ENCODE measurements around the gene TTYH2.
A peak's percentile ranks its signal among the peaks of the same experiment; 100 is the strongest.

The TTYH2 gene

GRCh38 chr17:74214484-74215341 lies 1.3 kb downstream of the TTYH2 start:
- DNase-seq, result no peak
- H3K36me3 Mint-ChIP-seq (ENCODE audit: low read depth), result peaks cover 10% of the 10 kb centered on the region
- TF ChIP-seq, protein P1, sequence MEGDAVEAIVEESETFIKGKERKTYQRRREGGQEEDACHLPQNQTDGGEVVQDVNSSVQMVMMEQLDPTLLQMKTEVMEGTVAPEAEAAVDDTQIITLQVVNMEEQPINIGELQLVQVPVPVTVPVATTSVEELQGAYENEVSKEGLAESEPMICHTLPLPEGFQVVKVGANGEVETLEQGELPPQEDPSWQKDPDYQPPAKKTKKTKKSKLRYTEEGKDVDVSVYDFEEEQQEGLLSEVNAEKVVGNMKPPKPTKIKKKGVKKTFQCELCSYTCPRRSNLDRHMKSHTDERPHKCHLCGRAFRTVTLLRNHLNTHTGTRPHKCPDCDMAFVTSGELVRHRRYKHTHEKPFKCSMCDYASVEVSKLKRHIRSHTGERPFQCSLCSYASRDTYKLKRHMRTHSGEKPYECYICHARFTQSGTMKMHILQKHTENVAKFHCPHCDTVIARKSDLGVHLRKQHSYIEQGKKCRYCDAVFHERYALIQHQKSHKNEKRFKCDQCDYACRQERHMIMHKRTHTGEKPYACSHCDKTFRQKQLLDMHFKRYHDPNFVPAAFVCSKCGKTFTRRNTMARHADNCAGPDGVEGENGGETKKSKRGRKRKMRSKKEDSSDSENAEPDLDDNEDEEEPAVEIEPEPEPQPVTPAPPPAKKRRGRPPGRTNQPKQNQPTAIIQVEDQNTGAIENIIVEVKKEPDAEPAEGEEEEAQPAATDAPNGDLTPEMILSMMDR (IDR thresholded peaks at IDR 0.05), result no peak
- peaks cover 62% of the 10 kb centered on the region for H3K27me3 Mint-ChIP-seq (ENCODE audit: low read depth, poor library complexity)
- H3K4me3 Mint-ChIP-seq, result peak overlapping the region; percentile 76
- H3K27ac Mint-ChIP-seq, result no peak overlapping the region
- H3K9me3 Mint-ChIP-seq, result no peaks in the 10 kb centered on the region
- peaks cover 59% of the 10 kb centered on the region for H3K4me1 Mint-ChIP-seq

DNA sequence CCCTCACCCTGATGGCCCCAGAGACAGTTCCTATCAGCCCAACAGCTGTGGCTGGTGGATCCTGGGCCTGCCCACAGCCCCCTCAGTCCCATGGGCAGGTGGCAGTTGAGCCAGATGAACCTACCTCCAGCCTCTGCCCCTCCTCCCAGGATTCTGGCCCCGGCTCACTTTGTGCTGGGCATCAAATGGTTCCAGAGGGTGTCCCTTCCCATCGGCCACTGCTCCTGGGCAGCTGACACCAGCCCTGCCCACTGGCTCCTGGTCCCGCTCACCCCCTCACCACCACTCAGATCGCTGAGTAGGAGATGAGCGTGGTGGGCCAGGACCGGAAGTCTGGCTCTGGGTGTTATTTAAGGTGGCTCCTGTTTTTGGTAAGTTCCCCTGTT lies 2.0 kb downstream of the TTYH2 start:
- Mint-ChIP-seq H3K27ac (no peak overlapping the region), H3K27me3 (ENCODE audit: low read depth, poor library complexity) (peaks cover 62% of the 10 kb centered on the region), H3K4me3 (no peak overlapping the region), H3K4me1 (peaks cover 52% of the 10 kb centered on the region), H3K36me3 (ENCODE audit: low read depth) (peaks cover 3% of the 10 kb centered on the region), H3K9me3 (no peaks in the 10 kb centered on the region)
- TF ChIP-seq, protein P1 (IDR thresholded peaks at IDR 0.05), result no peak
- no peak for DNase-seq

DNA sequence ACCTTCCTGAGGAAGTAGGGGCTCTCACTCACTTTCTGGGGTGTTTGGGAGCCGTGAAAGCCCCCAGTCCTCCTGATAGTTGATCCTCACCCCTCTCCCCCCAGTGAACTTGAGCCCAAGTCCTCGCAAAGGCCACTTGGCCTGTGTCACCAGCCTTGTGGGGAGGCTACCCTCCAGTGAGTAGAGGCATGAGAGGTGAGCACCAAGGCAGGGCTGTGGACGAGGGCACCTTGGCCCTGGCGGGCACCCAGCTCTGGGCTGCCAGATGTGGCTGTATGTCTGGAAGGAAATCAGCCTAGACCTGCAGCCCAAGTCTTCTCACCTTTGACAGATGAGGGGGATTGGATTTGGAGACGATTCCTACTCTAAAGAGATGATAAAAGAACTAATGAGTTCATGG lies 3.1 kb downstream of the TTYH2 start:
- no peak overlapping the region for H3K27ac Mint-ChIP-seq
- no peak overlapping the region for H3K4me3 Mint-ChIP-seq
- TF ChIP-seq, protein P1 (IDR thresholded peaks at IDR 0.05), result no peak
- H3K36me3 Mint-ChIP-seq (ENCODE audit: low read depth), result no peaks in the 10 kb centered on the region
- DNase-seq, result no peak
- peaks cover 59% of the 10 kb centered on the region for H3K27me3 Mint-ChIP-seq (ENCODE audit: low read depth, poor library complexity)
- H3K4me1 Mint-ChIP-seq, result peaks cover 41% of the 10 kb centered on the region
- H3K9me3 Mint-ChIP-seq, result no peaks in the 10 kb centered on the region

GRCh38 chr17:74217037-74217730 lies 3.8 kb downstream of the TTYH2 start:
- Mint-ChIP-seq H3K9me3 (no peaks in the 10 kb centered on the region), H3K36me3 (ENCODE audit: low read depth) (no peaks in the 10 kb centered on the region), H3K4me1 (peaks cover 34% of the 10 kb centered on the region), H3K4me3 (no peak overlapping the region), H3K27me3 (ENCODE audit: low read depth, poor library complexity) (peaks cover 53% of the 10 kb centered on the region), H3K27ac (no peak overlapping the region)
- no peak for DNase-seq
- TF ChIP-seq, protein P1 (IDR thresholded peaks at IDR 0.05), result no peak

GRCh38 chr17:74217888-74218287 lies 4.5 kb downstream of the TTYH2 start:
- Mint-ChIP-seq H3K9me3 (no peaks in the 10 kb centered on the region), H3K36me3 (ENCODE audit: low read depth) (no peaks in the 10 kb centered on the region), H3K27ac (no peak overlapping the region), H3K4me1 (peaks cover 27% of the 10 kb centered on the region), H3K4me3 (no peak overlapping the region), H3K27me3 (ENCODE audit: low read depth, poor library complexity) (peaks cover 49% of the 10 kb centered on the region)
- TF ChIP-seq, protein P1 (IDR thresholded peaks at IDR 0.05), result no peak
- no peak for DNase-seq
